Osteoblast (primary cell): ENCODE measurements around the gene OCA2. TPM values are rescaled to one million over a fixed set of nuclear protein-coding genes. Genes with fewer than 3 reads are reported as not detected.

Source experiments
- DNase-seq: peaks from one replicate; pipeline ENCODE4 v3.0.0; 2011; ENCODE audit warnings: low spot score, mixed read lengths; ENCODE audit not compliant: insufficient read length; ENCODE audit errors: missing footprints
- H2AFZ ChIP-seq: 2 replicates; pipeline ENCODE4 v1.6.0; 2011; ENCODE audit warnings: mild to moderate bottlenecking, low read length
- H3K27ac ChIP-seq: 2 replicates; pipeline ENCODE4 v1.5.1; 2011; ENCODE audit warnings: mild to moderate bottlenecking, low read depth, low read length, moderate library complexity
- H3K27me3 ChIP-seq: 2 replicates; pipeline ENCODE4 v1.6.0; 2012; ENCODE audit warnings: mild to moderate bottlenecking, control low read depth, inconsistent platforms, low read length, moderate library complexity; ENCODE audit not compliant: insufficient read depth
- H3K36me3 ChIP-seq: 2 replicates; pipeline ENCODE4 v1.5.1; 2011; ENCODE audit warnings: mild to moderate bottlenecking, low read length, control low read depth, moderate library complexity; ENCODE audit not compliant: insufficient read depth
- H3K4me1 ChIP-seq: 2 replicates; pipeline ENCODE4 v1.5.1; 2011; ENCODE audit warnings: mild to moderate bottlenecking, low read length, control low read depth, moderate library complexity; ENCODE audit not compliant: insufficient read depth
- H3K4me2 ChIP-seq: 2 replicates; pipeline ENCODE4 v1.6.0; 2011; ENCODE audit warnings: mild to moderate bottlenecking, low read length; ENCODE audit not compliant: insufficient read depth
- H3K4me3 ChIP-seq: fragments of 200-600 bp; sonication (generic); 3 replicates; pipeline ENCODE4 v1.5.1; 2012; ENCODE audit warnings: mild to moderate bottlenecking, low read length, inconsistent platforms; ENCODE audit not compliant: insufficient read depth
- H3K79me2 ChIP-seq: 2 replicates; pipeline ENCODE4 v1.6.0; 2012; ENCODE audit warnings: mild to moderate bottlenecking, low read length, control low read depth, inconsistent platforms; ENCODE audit not compliant: insufficient read depth
- H3K9me3 ChIP-seq: 2 replicates; pipeline ENCODE4 v1.5.1; 2011; ENCODE audit warnings: low read depth, low read length, control low read depth
- H4K20me1 ChIP-seq: 2 replicates; pipeline ENCODE4 v1.6.0; 2012; ENCODE audit warnings: mild to moderate bottlenecking, low read length, control low read depth; ENCODE audit not compliant: insufficient read depth
- total RNA-seq: library from RNA; depleted of rRNA; stranded (reverse); fragments of >200 nt; gene quantifications from 2 replicates; pipeline ENCODE4 v1.2.3, GENCODE V29; 2012
- TF ChIP-seq, protein P1 (sequence below): IDR thresholded peaks from 2 replicates; pipeline ENCODE4 v1.5.1; 2011; ENCODE audit warnings: mild to moderate bottlenecking, low read depth, low read length, moderate library complexity; ENCODE audit errors: extremely low read depth

Gene OCA2
- total RNA-seq, 1 donor: not detected

DNA sequence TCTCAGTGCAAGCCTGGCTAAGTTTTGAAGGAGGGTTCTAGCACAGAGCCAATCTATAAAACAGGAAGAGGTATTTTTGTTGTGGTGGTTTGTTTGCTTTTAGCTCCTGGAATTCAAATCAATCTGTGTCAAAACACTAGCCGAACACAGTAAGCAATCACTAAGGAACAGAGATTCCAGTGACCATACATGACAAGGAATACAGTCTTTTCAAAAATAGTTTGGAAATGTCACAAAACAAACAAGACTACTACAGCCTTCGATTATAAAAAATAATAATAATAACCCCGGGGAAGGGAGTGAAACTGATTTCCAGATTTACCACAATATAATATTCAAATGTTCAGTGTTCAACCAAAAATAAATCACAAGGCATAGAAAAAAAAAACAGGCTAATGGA is 166.5 kb downstream of the OCA2 start:
- no peaks in the 10 kb centered on the region for H3K27me3 ChIP-seq
- TF ChIP-seq, protein P1, sequence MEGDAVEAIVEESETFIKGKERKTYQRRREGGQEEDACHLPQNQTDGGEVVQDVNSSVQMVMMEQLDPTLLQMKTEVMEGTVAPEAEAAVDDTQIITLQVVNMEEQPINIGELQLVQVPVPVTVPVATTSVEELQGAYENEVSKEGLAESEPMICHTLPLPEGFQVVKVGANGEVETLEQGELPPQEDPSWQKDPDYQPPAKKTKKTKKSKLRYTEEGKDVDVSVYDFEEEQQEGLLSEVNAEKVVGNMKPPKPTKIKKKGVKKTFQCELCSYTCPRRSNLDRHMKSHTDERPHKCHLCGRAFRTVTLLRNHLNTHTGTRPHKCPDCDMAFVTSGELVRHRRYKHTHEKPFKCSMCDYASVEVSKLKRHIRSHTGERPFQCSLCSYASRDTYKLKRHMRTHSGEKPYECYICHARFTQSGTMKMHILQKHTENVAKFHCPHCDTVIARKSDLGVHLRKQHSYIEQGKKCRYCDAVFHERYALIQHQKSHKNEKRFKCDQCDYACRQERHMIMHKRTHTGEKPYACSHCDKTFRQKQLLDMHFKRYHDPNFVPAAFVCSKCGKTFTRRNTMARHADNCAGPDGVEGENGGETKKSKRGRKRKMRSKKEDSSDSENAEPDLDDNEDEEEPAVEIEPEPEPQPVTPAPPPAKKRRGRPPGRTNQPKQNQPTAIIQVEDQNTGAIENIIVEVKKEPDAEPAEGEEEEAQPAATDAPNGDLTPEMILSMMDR: no peak
- no peak for DNase-seq
- H3K4me2 ChIP-seq: no peak overlapping the region
- H3K79me2 ChIP-seq: no peaks in the 10 kb centered on the region
- no peaks in the 10 kb centered on the region for H3K36me3 ChIP-seq
- H3K4me3 ChIP-seq: no peak overlapping the region
- H3K9me3 ChIP-seq: no peaks in the 10 kb centered on the region
- H3K27ac ChIP-seq: no peak overlapping the region
- no peaks in the 10 kb centered on the region for H4K20me1 ChIP-seq
- H3K4me1 ChIP-seq: no peaks in the 10 kb centered on the region
- no peak overlapping the region for H2AFZ ChIP-seq

DNA sequence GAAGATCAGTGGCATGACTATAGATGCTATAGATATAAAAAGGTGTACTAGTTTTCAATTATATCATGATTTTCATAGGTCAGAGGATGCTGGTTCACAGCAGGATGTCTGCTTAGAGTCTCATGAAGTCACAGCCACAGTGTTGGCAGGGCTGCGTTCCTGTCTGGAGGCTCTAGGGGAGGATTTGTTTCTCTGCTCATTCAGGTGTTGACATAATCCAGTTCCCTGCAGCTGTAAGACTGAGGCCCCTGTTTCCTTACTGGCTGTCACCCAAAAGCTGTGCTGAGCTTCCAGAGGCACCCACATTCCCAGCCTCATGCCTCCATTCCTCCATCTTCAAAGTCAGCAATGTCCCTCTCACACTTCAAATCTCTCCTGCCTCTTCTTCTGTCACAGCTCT is 170.7 kb downstream of the OCA2 start:
- Histone ChIP-seq H2AFZ (no peak overlapping the region), H3K4me2 (no peak overlapping the region), H3K4me1 (no peaks in the 10 kb centered on the region), H3K9me3 (no peaks in the 10 kb centered on the region), H3K79me2 (no peaks in the 10 kb centered on the region), H3K27ac (no peak overlapping the region), H3K36me3 (no peaks in the 10 kb centered on the region), H4K20me1 (no peaks in the 10 kb centered on the region), H3K4me3 (no peak overlapping the region), H3K27me3 (no peaks in the 10 kb centered on the region)
- TF ChIP-seq, protein P1: no peak
- DNase-seq: no peak

DNA sequence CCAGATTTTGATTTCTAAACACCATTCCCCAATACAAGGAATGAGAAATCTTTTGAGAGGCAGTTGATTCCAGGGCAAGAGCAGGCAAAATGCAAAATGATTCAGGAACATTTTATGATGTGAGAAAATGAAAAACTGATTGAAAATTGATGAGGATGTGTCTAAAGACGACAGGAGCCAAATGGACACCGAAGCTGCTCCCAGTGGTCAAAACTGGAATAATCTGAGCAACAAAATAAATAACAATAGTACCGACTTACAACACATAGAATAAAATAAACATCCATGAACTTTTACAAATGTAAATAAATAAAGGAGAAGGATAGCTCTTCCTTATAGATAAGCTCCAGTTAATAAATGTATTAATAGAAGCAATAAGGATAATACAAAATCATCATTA is 186.8 kb downstream of the OCA2 start:
- Histone ChIP-seq H3K36me3 (no peaks in the 10 kb centered on the region), H3K79me2 (no peaks in the 10 kb centered on the region), H3K4me2 (no peak overlapping the region), H3K27ac (no peak overlapping the region), H3K27me3 (no peaks in the 10 kb centered on the region), H3K4me3 (no peak overlapping the region), H3K4me1 (no peaks in the 10 kb centered on the region), H2AFZ (no peak overlapping the region), H4K20me1 (no peaks in the 10 kb centered on the region), H3K9me3 (peaks cover 2% of the 10 kb centered on the region)
- no peak for DNase-seq
- TF ChIP-seq, protein P1: no peak

DNA sequence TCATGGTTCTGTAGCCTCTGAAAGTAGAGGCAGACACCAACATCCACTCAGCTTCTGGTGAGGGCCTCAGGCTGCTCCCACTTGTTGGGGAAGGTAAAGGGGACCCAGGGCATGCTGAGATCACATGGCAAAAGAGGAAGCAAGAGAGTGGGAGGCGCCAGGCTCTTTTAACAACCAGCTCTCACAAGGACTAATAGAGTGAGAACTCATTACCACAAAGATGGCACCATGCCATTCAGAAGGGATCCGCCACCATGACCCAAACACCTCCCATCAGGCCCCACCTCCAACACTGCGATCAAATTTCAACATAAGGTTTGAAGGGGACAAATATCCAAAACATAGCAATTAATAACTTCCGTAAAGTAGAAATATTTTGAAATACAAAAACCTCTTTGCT is 192.3 kb downstream of the OCA2 start:
- no peaks in the 10 kb centered on the region for H3K4me1 ChIP-seq
- peaks cover 2% of the 10 kb centered on the region for H3K9me3 ChIP-seq
- TF ChIP-seq, protein P1: no peak
- no peaks in the 10 kb centered on the region for H3K79me2 ChIP-seq
- H4K20me1 ChIP-seq: no peaks in the 10 kb centered on the region
- no peak for DNase-seq
- H3K4me3 ChIP-seq: no peak overlapping the region
- H2AFZ ChIP-seq: no peak overlapping the region
- no peaks in the 10 kb centered on the region for H3K36me3 ChIP-seq
- no peaks in the 10 kb centered on the region for H3K27me3 ChIP-seq
- H3K4me2 ChIP-seq: no peak overlapping the region
- H3K27ac ChIP-seq: no peak overlapping the region
